ENCODE data around the gene PLXNB3. TPM values are rescaled to one million over a fixed set of nuclear protein-coding genes. Genes with fewer than 3 reads are reported as not detected.

PLXNB3 gene
- 2.4 and 3.1 TPM in 2 replicates for total RNA-seq

GRCh38 chrX:153763989-153764755 is at the start of gene PLXNB3:
Gene PLXNB3, plus strand, starts transcription at chrX:153764249. Its CDS starts 1,287 bp downstream, at chrX:153765536.

DNA sequence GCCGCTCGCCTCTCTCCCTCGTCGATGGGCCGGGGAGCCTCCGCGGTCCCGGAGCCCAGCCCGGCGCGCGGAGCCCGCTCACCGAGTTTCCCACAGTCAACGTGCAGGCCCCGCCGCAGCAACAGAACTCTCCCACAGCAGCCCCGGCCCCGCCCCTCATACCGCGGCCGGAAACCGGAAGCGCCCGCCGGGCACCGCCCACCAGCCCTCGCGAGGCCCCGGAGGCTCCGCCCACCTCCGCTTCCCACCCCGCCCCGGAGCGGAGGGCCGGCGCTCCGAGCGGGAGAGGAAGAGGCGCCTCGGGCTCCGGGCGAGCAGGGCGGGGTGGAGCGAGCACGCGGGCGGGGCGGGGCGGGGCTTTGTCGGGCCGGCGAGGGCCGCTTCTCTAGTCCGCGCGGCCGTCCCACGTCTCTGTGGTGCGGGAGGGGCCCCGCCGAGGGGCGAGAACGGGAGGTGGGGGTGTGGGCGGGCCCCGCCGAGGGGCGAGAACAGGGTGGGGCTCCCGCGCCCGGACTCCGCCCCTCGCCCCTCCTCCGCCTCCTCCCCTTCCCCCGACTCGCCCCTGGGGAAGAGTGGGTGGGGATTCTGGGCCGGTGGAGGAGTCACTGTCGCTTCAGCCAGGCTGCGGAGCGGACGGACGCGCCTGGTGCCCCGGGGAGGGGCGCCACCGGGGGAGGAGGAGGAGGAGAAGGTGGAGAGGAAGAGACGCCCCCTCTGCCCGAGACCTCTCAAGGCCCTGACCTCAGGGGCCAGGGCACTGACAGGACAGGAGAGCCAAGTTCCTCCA is 39.6 kb upstream of the PLXNB3 start, which contains the start of the genes ABCD1 and BCAP31:
TSS of gene ABCD1 (plus strand) at position 605 of the 787 bp plus-strand sequence. CDS start 411 bp downstream, outside the sequence.
TSS of gene BCAP31 (minus strand) at position 136 of the 787 bp plus-strand sequence. CDS start 1,143 bp downstream, outside the sequence.

DNA sequence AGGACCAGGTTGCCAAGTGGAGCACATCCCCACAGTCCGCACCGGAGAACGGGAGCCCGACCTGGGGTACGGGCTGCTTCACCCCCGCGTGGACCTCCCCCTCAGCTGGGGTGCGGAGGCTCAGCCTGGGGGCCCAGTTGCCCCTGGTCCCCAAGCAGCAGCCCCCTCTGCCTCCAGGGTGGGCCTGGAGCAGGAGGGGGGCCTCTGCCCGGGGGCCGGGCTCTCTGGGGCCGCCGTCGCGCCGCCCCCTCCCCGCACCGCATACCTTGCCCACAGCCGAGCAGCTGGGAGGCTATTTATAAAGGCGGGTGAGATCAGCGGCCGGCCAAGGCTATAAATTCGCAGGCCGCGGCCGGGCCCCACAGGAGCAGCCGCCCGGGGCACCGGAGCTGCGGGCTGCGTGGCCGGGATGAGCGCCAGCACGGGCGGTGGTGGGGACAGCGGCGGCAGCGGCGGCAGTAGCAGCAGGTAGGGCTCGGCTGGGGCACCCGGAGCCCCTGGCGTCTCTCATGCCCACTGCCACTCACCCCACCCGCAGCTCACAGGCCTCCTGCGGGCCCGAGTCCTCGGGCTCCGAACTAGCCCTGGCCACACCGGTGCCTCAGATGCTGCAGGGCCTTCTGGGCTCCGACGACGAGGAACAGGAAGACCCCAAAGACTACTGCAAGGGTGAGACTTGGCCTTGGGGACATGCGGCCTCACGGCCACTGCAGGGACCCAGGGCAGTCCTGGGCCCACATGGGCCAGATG is 16.8 kb downstream of the PLXNB3 start, which contains the start of gene SRPK3:
TSS of gene SRPK3 (plus strand) at position 364 of the 750 bp plus-strand sequence. CDS start at position 410, 46 bp downstream.

DNA sequence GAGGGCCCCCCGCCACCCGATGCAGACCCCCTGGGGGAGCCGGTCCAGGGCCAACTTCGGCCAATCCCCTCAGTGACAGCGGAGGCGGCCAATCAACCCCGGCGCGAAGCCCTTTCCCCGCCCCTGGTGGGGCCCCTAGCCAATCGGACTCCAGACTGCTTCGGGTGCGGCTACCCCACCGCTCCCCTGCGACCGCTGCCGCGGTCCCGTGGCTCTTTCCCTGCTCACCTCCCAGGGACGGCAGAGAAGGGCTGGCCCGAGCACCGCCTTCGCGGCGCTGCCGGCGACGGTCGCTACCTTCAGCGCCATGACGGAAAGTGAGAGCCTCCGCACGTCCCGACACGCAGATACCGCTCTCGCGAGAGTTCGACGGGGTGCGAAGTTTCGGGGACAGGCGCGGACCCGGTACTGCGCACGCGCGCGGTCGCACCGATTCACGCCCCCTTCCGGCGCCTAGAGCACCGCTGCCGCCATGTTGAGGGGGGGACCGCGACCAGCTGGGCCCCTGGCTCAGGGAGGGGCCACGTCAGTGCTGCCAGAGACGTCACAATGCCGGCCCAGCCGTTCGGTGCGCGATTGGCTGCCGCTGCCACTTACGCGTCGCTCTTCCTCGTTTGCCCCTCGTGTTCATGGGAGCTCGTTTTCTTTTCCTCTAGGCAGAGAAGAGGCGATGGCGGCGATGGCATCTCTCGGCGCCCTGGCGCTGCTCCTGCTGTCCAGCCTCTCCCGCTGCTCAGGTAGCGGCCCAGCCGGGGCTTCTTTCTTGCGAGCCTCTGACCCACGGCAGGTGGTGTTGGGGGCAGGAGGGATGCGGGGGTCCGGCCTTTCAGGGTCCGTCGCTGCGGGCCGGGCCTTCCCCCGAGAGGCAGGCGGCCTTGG is 30.2 kb downstream of the PLXNB3 start, which contains the start of the genes IDH3G and SSR4:
TSS of gene IDH3G (minus strand) at position 358 of the 879 bp plus-strand sequence. CDS start at position 309, 49 bp downstream.
TSS of gene SSR4 (plus strand) at position 651 of the 879 bp plus-strand sequence. CDS start at position 671, 20 bp downstream.

Other genes starting within 250 kb of the PLXNB3 start
- gene ATP2B3, start 246.6 kb upstream of the PLXNB3 start, total RNA-seq = under 0.01 TPM in 1 of 2 replicates, not detected in the other
- 32.1 and 36.3 TPM in 2 replicates for gene CCNQ, start 165.1 kb upstream of the PLXNB3 start, total RNA-seq
- 0.09 TPM in 1 of 2 replicates, not detected in the other for gene DUSP9, start 117.0 kb upstream of the PLXNB3 start, total RNA-seq
- not detected in 2 replicates for gene PNCK, start 90.4 kb upstream of the PLXNB3 start, total RNA-seq
- gene SLC6A8, start 76.3 kb upstream of the PLXNB3 start, total RNA-seq = 3.1 and 7.4 TPM in 2 replicates
- gene BCAP31, start 39.9 kb upstream of the PLXNB3 start, total RNA-seq = 362 and 467 TPM in 2 replicates
- gene ABCD1, start 39.4 kb upstream of the PLXNB3 start, total RNA-seq = 6.0 and 7.7 TPM in 2 replicates
- gene SRPK3, start 16.8 kb downstream of the PLXNB3 start, total RNA-seq = 0.43 and 1.3 TPM in 2 replicates
- gene IDH3G, start 30.1 kb downstream of the PLXNB3 start, total RNA-seq = 34.8 and 39.1 TPM in 2 replicates
- gene SSR4, start 30.4 kb downstream of the PLXNB3 start, total RNA-seq = 133 and 187 TPM in 2 replicates
- gene PDZD4, start 66.3 kb downstream of the PLXNB3 start, total RNA-seq = 0.33 and 0.43 TPM in 2 replicates
- 0.26 and 1.1 TPM in 2 replicates for gene L1CAM, start 121.9 kb downstream of the PLXNB3 start, total RNA-seq
- 2.1 and 3.5 TPM in 2 replicates for gene AVPR2, start 140.4 kb downstream of the PLXNB3 start, total RNA-seq
- gene ARHGAP4, start 162.0 kb downstream of the PLXNB3 start, total RNA-seq = 3.7 and 4.8 TPM in 2 replicates
- gene NAA10, start 170.8 kb downstream of the PLXNB3 start, total RNA-seq = 37.6 and 48.4 TPM in 2 replicates
- gene RENBP, start 180.4 kb downstream of the PLXNB3 start, total RNA-seq = 29.9 and 44.2 TPM in 2 replicates
- gene HCFC1, start 207.6 kb downstream of the PLXNB3 start, total RNA-seq = 10.7 and 11.0 TPM in 2 replicates
- gene TMEM187, start 208.5 kb downstream of the PLXNB3 start, total RNA-seq = 6.4 TPM in 2 replicates